ENCODE results near the gene RERE. TPM values are rescaled to one million over a fixed set of nuclear protein-coding genes. Genes with fewer than 3 reads are reported as not detected.

Gene RERE
- total RNA-seq, 1 experiment from 2014 or later = 73.4 TPM

GRCh38 chr1:8518490-8518801 lies 299.0 kb downstream of the RERE start:
- no peaks in the 10 kb centered on the region for H4K20me1 ChIP-seq (ENCODE audit: insufficient read depth)
- H3K36me3 ChIP-seq (ENCODE audit: low read depth) = no peaks in the 10 kb centered on the region
- intact Hi-C loops (cut with micrococcal nuclease; ENCODE audit: unreplicated experiment) = no loop called here
- no peak for TF ChIP-seq EZH2 (IDR thresholded peaks at IDR 0.05; ENCODE audit: low read depth)
- TF ChIP-seq, protein P1, sequence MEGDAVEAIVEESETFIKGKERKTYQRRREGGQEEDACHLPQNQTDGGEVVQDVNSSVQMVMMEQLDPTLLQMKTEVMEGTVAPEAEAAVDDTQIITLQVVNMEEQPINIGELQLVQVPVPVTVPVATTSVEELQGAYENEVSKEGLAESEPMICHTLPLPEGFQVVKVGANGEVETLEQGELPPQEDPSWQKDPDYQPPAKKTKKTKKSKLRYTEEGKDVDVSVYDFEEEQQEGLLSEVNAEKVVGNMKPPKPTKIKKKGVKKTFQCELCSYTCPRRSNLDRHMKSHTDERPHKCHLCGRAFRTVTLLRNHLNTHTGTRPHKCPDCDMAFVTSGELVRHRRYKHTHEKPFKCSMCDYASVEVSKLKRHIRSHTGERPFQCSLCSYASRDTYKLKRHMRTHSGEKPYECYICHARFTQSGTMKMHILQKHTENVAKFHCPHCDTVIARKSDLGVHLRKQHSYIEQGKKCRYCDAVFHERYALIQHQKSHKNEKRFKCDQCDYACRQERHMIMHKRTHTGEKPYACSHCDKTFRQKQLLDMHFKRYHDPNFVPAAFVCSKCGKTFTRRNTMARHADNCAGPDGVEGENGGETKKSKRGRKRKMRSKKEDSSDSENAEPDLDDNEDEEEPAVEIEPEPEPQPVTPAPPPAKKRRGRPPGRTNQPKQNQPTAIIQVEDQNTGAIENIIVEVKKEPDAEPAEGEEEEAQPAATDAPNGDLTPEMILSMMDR (conservative IDR thresholded peaks at IDR 0.05) = no peak
- peaks cover 7% of the 10 kb centered on the region for H3K79me2 ChIP-seq (ENCODE audit: low read depth)
- no peaks in the 10 kb centered on the region for H3K9me3 ChIP-seq (ENCODE audit: insufficient read depth, low read depth)
- no TSS peak for BruUV-seq (replicated peaks)
- H3K27me3 ChIP-seq (ENCODE audit: insufficient read depth, low read depth) = no peaks in the 10 kb centered on the region
- no peak overlapping the region for H2AFZ ChIP-seq
- H3K27ac ChIP-seq = no peak overlapping the region
- ChIA-PET POLR2A (ENCODE audit: unreplicated experiment) (no interaction called here), CTCF (no interaction called here)
- DNase-seq = no peak
- H3K4me3 ChIP-seq = no peak overlapping the region
- H3K4me2 ChIP-seq = no peak overlapping the region
- no peaks in the 10 kb centered on the region for H3K9me2 ChIP-seq (ENCODE audit: insufficient read depth)
- no peaks in the 10 kb centered on the region for H3F3A ChIP-seq (ENCODE audit: insufficient read depth, low read depth)
- no peaks in the 10 kb centered on the region for H3K4me1 ChIP-seq (replicated peaks; ENCODE audit: insufficient read depth)

- intact Hi-C loops (cut with micrococcal nuclease; ENCODE audit: unreplicated experiment) = no loop called here
- ChIA-PET POLR2A (ENCODE audit: unreplicated experiment) (no interaction called here), CTCF (no interaction called here)
- H3F3A ChIP-seq (ENCODE audit: insufficient read depth, low read depth) = no peaks in the 10 kb centered on the region
- no peaks in the 10 kb centered on the region for H3K4me1 ChIP-seq (replicated peaks; ENCODE audit: insufficient read depth)
- no peaks in the 10 kb centered on the region for H3K27me3 ChIP-seq (ENCODE audit: insufficient read depth, low read depth)
- no peak overlapping the region for H2AFZ ChIP-seq
- no peak for TF ChIP-seq EZH2 (IDR thresholded peaks at IDR 0.05; ENCODE audit: low read depth)
- TF ChIP-seq, protein P1 (conservative IDR thresholded peaks at IDR 0.05) = no peak
- H3K9me2 ChIP-seq (ENCODE audit: insufficient read depth) = no peaks in the 10 kb centered on the region
- no peak overlapping the region for H3K4me2 ChIP-seq
- H3K9me3 ChIP-seq (ENCODE audit: insufficient read depth, low read depth) = no peaks in the 10 kb centered on the region
- no peak for DNase-seq
- H3K36me3 ChIP-seq (ENCODE audit: low read depth) = no peaks in the 10 kb centered on the region
- H3K27ac ChIP-seq = no peak overlapping the region
- H3K4me3 ChIP-seq = no peak overlapping the region
- no TSS peak for BruUV-seq (replicated peaks)
- no peaks in the 10 kb centered on the region for H4K20me1 ChIP-seq (ENCODE audit: insufficient read depth)
- peaks cover 1% of the 10 kb centered on the region for H3K79me2 ChIP-seq (ENCODE audit: low read depth)
Observed at GRCh38 chr1:8517661-8518489, 299.6 kb downstream of the RERE start.

DNA sequence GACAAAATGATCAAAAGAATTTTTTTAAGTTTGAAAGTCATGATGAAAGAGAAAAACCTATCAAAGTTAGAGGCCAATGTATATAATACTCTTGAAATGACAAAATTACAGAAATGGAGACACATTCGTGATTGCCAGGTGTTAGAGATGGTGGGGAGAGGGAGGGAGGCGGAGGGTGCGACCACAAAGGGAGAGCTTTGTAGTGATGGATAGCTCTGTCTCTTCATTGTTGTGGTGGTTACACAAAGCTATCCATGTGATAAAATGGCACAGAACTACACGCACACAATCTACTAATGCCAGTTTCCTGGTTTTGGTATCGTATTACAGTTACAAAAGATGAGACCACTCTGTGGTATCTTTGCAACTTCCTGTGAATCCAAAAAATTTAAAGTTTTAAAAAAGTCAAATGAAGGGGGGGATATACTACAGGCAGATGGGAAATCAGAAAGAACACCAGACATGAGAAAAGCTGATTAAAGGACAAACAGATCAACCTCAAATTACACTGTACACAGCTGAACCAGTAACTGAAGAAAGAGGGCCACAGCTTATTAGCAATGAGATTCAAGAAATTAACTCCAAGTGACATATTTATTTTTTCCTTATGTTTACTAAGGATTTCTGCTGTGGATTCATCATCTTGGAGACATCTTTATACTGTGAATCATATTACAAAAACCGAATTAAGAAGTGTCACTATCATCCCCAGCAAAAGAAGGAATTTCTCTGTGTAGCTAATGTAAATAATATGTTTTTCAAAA lies 300.5 kb downstream of the RERE start:
- Histone ChIP-seq H3K9me3 (ENCODE audit: insufficient read depth, low read depth) (no peaks in the 10 kb centered on the region), H3K4me1 (replicated peaks; ENCODE audit: insufficient read depth) (no peaks in the 10 kb centered on the region), H3K4me2 (no peak overlapping the region), H3K27me3 (ENCODE audit: insufficient read depth, low read depth) (no peaks in the 10 kb centered on the region), H3K9me2 (ENCODE audit: insufficient read depth) (no peaks in the 10 kb centered on the region), H3F3A (ENCODE audit: insufficient read depth, low read depth) (no peaks in the 10 kb centered on the region), H3K27ac (no peak overlapping the region), H2AFZ (no peak overlapping the region), H3K36me3 (ENCODE audit: low read depth) (no peaks in the 10 kb centered on the region), H4K20me1 (ENCODE audit: insufficient read depth) (no peaks in the 10 kb centered on the region), H3K79me2 (ENCODE audit: low read depth) (no peaks in the 10 kb centered on the region; the same call in 1 of the 2 replicates), H3K4me3 (no peak overlapping the region)
- BruUV-seq (replicated peaks) = no TSS peak
- no peak for DNase-seq
- intact Hi-C loops (cut with micrococcal nuclease; ENCODE audit: unreplicated experiment) = no loop called here
- no peak for TF ChIP-seq EZH2 (IDR thresholded peaks at IDR 0.05; ENCODE audit: low read depth)
- TF ChIP-seq, protein P1 (conservative IDR thresholded peaks at IDR 0.05) = no peak
- ChIA-PET CTCF (no interaction called here), POLR2A (ENCODE audit: unreplicated experiment) (no interaction called here)

All from PC-9 (cell line).